NCI-H1930 (cell line): ENCODE data around the gene PET100.
A peak's percentile ranks its signal among the peaks of the same experiment; 100 is the strongest.

Experiments used
- DNase-seq, 2 experiments: peaks; one replicate each; lab custom pipeline; 2025; lab: John Stamatoyannopoulos, UW

The PET100 gene, protein sequence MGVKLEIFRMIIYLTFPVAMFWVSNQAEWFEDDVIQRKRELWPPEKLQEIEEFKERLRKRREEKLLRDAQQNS

GRCh38 chr19:7629347-7630054 is at the start of gene PET100, which contains the start of gene XAB2:
Gene PET100, plus strand, starts transcription at chr19:7629793. Its CDS starts 41 bp downstream, at chr19:7629834.
Gene XAB2, minus strand, starts transcription at chr19:7629545. Its CDS starts 18 bp downstream, at chr19:7629527.
- DNase-seq = peak; percentile 91 to 94

DNA sequence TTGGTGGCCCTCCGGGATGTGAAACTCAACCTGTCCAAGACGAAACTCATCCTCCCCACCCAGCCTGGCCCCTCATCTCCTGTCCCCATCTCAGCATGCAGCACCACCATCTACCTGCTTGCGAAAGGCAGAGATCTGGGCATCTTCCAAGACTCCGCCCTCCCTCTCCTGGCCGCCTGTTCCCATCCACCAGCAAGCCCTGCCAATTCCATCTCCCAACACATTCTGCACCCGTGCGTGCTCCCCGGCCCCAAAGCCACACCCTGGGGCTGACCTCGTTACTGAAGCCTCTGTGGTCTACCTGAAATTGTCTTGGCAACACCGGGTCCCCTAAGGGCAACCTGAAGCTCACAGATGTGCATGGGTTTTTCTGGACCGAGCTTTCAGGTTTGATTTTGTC is 47.1 kb upstream of the PET100 start:
- no peak for DNase-seq

GRCh38 chr19:7589822-7590221 is 39.8 kb upstream of the PET100 start:
- DNase-seq = no peak

DNA sequence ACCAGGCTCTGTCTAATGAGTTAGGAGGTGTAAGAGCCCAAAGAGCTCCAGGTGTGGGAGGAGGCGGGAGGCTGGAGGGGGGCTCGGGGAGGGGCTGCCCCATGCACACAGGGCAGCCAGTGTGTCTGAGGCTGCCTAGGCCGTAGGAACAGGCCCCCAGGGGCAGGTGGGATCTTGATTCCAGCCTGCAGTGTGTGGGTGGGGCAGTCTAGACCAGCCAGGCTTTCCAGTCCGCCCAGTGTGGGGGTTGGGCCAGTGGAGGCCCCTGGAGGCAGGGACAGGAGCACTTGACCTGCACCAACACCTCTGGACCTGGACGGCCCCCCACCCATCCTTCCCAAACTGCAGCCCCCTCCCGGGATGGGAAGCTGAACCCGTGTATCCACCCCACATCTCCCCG is 39.3 kb upstream of the PET100 start:
- no peak for DNase-seq

DNA sequence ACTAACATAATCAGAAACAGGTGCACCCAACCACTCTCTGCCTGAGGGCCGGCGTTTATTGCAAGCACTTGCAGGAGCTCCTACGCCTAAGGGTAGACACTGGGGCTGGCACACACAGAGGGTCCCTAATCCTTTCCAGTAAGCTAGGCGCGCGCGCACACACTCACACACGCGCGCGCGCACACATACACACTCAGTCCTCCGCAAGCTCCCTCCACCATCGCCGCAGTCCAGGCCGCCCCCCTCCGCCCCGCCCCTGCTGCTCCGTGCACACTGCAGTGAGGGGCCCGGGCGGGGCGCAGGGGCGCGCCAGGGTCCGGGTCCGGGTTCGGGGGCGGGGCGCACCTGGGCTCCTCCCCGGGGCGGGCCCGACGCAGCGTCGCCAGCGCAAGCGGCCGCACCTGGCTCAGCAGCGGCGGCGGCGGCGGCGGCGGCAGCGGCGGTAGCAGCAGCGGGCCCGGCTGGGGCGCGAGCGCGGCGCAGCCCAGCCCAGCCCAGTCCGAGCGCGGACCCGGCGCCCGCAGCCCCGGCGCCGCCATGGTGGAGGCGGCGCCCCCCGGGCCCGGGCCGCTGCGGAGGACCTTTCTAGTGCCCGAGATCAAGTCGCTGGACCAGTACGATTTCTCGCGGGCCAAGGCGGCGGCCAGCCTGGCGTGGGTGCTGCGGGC is 34.0 kb upstream of the PET100 start, which contains the start of gene CAMSAP3:
TSS of gene CAMSAP3 (plus strand) at position 398 of the 668 bp plus-strand sequence. CDS start at position 538, 140 bp downstream.
- peak; percentile 63 to 70 for DNase-seq

- no peak for DNase-seq
These were observed 33.2 kb upstream of the PET100 start for GRCh38 chr19:7596211-7596937.

- no peak for DNase-seq
These were observed 31.9 kb upstream of the PET100 start for GRCh38 chr19:7597689-7598088.

- no peak for DNase-seq
These were observed 31.4 kb upstream of the PET100 start for GRCh38 chr19:7598180-7598579.

DNA sequence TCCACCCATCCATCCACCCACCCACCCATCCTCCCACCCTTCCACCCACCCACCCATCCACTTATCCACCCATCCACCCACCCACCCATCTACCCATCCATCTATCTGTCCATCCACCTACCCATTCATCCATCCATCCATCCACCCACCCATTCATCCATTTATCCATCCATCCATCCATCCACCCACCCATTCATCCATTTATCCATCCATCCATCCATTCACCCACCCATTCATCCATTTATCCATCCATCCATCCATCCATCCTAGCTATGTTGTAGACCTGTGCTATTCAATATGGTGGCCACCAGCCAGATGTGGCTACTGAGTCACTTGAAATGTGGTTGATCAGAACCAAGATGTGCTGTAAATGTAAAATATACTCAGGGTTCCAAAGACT is 28.9 kb upstream of the PET100 start:
- DNase-seq = no peak

- no peak for DNase-seq
These were observed 27.2 kb upstream of the PET100 start for GRCh38 chr19:7602240-7602934.

- DNase-seq = no peak
These were observed 26.6 kb upstream of the PET100 start for GRCh38 chr19:7602935-7603497.

DNA sequence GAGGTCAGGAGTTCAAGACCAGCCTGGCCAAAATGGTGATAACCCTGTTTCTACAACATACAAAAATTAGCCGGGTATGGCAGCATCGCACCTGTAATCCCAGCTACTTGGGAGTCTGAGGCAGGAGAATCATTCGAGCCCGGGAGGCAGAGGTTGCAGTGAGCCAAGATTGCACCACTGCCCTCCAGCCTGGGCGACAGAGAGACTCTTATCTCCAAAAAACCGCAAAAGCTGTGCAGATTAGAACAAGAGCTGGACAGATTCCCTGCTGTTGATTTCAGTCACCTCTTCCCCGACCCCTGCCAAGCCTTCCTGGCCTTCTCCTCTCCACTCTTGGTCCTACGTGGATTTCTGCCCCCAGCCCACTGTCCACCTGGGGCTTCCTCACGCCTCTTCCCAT is 25.7 kb upstream of the PET100 start:
- no peak for DNase-seq

- no peak for DNase-seq
These were observed 23.9 kb upstream of the PET100 start for GRCh38 chr19:7605490-7606222.

DNA sequence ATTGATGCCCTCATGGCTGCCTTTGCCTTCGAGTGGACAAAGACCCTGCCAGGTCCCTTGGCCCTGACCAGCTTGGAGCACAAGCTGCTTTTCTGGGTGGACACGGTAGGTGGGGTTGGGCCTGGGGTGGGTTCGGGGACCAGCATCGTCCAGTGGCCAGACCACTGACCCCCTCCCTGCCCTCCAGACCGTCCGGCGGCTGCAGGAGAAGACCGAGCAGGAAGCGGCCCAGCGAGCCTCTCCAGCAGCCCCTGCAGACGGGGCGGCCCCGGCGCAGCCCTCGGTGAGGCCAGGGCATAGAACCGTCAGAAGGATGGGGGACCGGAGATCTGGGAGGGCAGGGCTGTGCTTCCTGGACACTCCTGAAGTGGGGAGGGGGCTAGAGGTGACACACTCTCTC is 23.3 kb upstream of the PET100 start:
- no peak for DNase-seq

DNA sequence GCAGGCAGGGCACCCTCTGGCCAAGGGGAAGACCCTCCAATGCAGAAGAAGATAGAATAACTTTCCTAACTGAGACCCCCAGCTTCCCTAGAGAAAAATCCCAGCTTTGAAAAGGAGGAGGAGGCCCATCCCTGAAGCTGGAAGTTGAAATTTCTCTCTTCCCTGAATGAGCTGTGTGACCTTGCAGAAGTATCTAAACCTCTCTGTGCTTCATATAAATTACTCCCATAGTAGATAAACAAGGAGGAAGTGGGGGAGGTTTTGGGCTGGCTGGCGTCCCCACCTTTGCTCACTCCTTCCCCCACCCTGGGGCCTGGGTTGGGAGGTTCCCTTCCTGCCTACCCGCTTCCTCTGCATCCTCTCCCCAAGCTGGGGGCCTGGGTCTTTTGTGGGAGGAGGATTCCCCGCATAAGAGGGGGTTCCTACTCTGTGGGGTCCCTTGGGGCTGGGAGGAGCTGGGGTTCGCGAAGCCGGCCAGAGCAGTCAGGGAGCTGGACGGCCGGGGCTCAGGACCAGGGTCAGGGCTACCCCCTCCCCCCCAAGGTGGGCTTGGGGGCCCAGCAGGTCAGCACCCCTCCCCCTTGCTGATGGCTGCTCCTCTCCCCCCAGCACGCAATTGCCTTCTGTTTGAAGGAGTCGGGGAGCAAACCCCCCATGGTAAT is 22.2 kb upstream of the PET100 start:
- DNase-seq = no peak

DNA sequence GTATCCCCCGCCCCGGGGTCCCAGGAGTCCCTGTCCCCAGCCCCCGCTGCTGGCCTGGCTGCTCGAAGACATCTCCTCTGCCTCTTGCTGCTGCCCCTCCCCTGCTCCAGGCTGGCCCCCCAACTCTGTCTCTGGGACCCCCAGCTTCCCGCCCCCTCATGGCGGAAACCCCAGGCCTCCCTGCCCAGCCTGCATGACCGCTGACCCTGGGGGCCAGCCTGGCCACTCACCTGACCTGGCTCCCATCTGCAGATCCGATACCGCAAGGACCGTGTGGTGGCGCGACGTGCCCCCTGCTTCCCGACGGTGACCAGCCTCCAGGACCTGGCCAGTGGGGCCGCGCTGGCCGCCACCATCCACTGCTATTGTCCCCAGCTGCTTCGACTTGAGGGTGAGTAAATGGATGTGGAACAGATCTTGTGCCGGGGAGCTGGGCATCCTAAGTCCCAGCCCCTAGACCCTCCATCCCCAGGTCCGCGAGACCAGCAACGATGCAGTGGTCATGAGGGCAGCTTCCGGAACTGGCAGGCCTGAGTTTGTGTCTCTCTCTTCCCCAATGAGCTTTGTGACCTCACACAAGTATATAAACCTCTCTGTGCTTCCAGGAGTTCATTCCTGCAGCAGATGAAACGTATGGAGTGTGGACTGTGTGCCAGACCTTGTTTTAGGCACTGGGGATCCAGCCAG is 21.6 kb upstream of the PET100 start:
- DNase-seq = no peak

- DNase-seq = no peak
These were observed 18.9 kb upstream of the PET100 start for GRCh38 chr19:7610491-7611240.

DNA sequence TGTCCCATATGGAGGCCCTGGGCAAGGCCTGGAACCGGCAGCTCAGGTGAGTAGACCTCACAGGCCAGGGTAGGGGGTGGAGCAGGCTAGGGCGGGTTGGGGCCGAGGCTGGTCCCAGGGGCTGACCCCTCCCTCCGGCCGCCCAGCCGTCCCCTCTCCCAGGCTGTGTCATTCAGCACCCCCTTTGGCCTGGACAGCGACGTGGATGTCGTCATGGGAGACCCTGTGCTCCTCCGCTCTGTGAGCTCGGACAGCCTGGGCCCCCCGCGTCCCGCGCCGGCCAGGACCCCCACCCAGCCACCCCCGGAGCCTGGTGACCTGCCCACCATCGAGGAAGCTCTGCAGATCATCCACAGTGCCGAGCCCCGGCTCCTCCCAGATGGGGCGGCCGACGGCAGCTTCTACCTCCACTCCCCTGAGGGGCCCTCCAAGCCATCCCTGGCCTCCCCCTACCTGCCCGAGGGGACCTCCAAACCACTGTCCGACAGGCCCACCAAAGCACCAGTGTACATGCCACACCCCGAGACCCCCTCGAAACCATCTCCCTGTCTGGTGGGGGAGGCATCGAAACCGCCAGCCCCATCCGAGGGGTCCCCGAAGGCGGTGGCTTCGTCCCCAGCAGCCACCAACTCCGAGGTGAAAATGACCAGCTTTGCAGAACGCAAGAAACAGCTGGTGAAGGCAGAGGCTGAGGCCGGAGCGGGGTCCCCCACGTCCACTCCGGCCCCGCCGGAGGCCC is 17.9 kb upstream of the PET100 start:
- no peak for DNase-seq
